GM21619 (cell line): ENCODE data around the gene TMEM43.
"Not testable (repeated sequence)": the region's sequence is repeated elsewhere in the genome, so short reads cannot be mapped to it uniquely, and the experiment has no call there.

Source experiments
- ATAC-seq: cut with Tn5 transposase; IDR thresholded peaks from one replicate; pipeline ENCODE4 v1.9.1; 2021; ENCODE audit not compliant: unreplicated experiment

Gene TMEM43

GRCh38 chr3:14124615-14125192, at the start of gene TMEM43, which contains the start of gene CHCHD4:
Gene TMEM43 (plus strand): TSS chr3:14125052. CDS start chr3:14125194, 142 bp downstream.
Gene CHCHD4 (minus strand): TSS chr3:14124870. CDS start chr3:14124676, 194 bp downstream.
- ATAC-seq: peak; percentile 85

- not testable (repeated sequence) for ATAC-seq
These were observed 49.6 kb upstream of the TMEM43 start for GRCh38 chr3:14075233-14075632.

DNA sequence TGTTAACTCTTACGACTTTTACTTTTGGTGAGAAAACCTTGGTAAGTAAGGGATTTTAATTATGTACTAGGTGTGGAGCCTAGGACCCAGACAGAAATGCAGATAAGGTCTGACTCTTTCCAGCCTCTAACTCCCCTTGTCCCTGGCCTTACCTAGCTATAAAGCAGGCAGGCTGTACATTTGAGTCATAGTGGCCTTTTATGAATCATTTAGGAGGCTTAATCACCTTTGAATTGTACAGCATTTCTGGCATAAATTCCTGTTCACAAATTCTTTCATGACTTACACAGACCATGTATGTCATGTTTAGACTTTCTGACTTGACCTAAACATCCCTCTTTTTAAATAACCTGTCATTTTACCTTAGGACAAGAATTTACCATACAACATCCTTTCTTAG, 47.5 kb upstream of the TMEM43 start:
- no peak for ATAC-seq

DNA sequence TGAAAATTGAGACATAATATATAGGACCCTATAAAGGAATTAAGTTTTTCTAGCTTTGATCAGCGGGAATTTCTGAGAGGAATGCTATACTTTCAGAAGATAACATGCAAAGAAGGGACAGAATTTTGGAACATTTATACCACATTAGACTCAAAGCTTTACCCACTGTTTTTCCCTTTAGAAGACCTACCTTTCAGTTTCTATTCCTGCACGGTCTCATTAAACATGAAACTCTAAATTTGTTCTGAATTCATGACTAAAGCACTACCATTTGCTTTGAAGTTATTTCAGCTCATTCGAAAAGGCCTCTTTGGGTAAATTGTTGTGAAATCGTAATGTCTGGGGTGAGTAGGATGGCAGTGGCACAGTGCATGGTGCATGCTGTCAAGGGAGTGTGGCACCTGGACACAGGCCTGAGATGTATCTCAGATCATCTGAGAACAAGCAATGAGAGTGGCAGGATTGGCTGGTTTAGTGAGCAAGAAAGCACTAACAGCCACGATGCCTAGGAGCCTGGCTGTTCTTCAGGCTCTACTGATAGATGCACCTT, 42.7 kb upstream of the TMEM43 start:
- no peak for ATAC-seq

DNA sequence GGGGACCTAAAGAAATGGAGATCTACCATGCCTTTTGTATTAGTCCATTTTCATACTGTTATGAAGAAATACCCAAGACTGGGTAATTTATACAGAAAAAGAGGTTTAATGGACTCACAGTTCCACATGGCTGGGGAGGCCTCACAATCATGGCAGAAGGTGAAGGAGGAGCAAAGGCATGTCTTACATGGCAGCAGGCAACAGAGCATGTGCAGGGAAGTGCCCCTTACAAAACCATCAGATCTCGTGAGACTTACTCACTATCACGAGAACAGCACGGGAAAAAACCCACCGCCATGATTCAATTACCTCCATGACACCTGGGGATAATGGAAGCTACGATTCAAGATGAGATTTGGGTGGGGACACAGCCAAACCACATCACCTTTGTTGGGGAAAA, 37.4 kb upstream of the TMEM43 start:
- ATAC-seq: not testable (repeated sequence)

GRCh38 chr3:14091959-14092358, 32.9 kb upstream of the TMEM43 start:
- not testable (repeated sequence) for ATAC-seq

GRCh38 chr3:14092464-14092863, 32.4 kb upstream of the TMEM43 start:
- no peak for ATAC-seq

- ATAC-seq: no peak
These were observed 31.0 kb upstream of the TMEM43 start for GRCh38 chr3:14093831-14094230.

- ATAC-seq: no peak
These were observed 28.1 kb upstream of the TMEM43 start for GRCh38 chr3:14096742-14097141.

- no peak for ATAC-seq
These were observed 27.0 kb upstream of the TMEM43 start for GRCh38 chr3:14097616-14098391.

DNA sequence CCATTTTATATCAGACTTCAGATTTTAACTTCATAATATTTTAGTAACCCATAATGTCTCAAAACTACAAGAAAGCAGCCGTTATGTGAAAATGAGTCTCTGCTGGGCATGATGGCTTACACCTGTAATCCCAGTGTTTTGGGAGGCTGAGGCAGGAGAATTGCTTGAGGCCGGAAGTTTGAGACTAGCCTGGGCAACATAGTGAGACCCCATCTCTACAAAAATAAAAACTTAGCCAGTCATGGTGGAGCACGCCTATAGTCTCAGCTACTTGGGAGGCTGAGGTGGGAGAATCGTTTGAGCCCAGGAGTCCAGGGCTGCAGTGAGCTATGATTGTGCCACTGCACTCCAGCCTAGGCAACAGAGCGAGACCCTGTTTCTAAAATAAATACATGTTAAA, 15.0 kb upstream of the TMEM43 start:
- not testable (repeated sequence) for ATAC-seq

GRCh38 chr3:14110699-14111098, 14.2 kb upstream of the TMEM43 start:
- ATAC-seq: no peak

DNA sequence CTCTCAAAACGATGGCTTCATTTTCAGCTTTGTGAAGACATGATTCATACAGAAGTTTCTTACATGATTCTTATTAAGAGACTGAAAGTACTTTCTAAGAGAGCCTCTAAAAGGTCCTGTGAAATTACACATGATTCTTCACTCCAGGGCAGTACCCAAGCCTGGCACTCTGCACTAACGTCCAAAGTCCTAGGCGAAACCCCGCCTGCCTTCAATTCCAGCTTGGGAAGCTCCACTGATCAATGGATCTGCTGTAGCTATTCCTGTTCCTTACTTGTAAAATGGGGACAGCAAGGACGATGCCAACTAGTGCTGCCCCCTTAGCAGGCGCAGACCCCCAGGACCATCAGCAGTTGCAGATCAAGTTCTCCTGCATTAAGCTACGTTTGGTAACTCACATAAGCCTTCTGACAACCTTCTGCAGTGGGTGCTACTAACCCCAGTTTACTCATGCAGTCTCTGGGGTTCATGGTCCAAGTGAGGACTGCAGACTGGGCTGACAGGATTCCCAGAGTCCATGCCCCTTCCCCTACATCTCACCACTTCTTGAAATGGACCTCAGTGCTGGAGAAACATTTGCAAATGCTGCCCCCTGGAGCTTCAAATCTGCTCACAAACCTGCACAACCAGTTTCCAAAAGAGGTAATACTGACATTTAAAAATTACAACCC, 10.8 kb upstream of the TMEM43 start:
- no peak for ATAC-seq

- no peak for ATAC-seq
These were observed 7.1 kb upstream of the TMEM43 start for GRCh38 chr3:14117468-14118399.

GRCh38 chr3:14118400-14119381, 6.2 kb upstream of the TMEM43 start:
- no peak for ATAC-seq

- ATAC-seq: no peak
These were observed 5.2 kb upstream of the TMEM43 start for GRCh38 chr3:14119651-14120050.

DNA sequence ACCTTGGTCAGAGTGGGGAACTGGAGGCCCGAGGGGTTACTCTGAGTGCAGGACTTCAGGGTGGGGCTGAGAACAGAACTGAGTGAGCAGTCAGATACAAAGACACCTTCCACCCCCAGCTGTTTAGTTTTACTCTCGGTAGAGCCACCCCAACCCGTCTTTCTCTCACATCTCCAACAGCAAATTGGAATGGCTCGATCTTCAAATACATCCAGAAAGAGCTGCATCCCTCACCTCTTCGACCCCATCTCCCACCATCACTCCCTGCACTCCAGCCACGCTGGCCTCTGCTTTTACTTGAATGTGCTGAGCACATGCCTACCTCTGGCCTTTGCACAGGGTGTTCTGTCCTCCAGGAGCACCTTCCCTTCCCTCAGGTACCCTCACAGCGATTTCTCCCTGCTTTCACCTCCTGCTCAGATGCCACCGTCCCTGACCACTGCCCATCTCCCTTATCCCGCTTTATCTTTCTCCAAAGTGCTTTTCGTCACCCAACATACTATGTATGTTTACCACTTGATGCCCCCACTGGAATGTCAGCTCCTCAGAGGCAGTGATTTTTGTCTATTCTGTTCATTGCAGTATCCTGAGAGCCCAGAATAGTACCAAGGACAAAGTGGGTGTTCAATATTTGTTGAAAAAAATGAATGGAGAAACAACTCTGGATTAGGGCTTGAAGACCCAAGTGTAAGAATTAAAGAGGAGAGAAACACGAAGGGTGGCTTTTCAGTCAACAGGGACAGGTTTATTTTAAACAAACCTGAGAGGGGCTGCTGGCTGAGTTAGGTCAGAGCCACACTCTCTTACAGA, 4.5 kb upstream of the TMEM43 start:
- no peak for ATAC-seq

DNA sequence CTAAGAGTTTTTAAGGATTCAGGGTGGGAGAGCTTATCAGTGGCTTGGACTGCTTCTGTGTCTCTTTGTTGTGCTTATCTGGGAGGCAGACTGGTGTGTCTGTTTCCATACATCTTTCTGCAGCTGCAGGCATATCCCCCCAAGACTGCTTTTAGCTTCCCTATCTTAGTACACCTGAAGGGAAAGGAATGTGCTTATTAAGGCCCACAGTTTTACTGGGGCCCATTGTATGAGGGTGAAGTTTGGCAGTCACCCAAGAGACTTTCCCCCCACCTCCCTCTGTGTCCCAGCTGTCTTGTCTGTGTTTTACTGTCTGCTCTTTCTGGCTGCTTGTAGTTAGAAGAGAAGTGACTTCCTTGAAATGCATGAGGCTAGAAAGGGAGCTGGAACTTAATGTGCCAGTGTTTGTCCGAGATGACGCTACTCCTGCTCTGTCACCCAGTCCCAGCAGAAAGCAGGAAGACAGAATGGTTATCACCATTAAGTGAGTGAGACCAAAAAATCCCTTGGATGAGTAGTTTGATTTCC, 3.9 kb upstream of the TMEM43 start:
- not testable (repeated sequence) for ATAC-seq
